ENCODE data around the gene TRIM66. TPM values are rescaled to one million over a fixed set of nuclear protein-coding genes. Genes with fewer than 3 reads are reported as not detected.

The TRIM66 gene
- total and polyA plus RNA-seq, 10 of the 15 experiments (the other 5 are each of a cell fraction or from before 2014, with no cell fraction given), result 1.7 to 14.5 (median 7.4) TPM

DNA sequence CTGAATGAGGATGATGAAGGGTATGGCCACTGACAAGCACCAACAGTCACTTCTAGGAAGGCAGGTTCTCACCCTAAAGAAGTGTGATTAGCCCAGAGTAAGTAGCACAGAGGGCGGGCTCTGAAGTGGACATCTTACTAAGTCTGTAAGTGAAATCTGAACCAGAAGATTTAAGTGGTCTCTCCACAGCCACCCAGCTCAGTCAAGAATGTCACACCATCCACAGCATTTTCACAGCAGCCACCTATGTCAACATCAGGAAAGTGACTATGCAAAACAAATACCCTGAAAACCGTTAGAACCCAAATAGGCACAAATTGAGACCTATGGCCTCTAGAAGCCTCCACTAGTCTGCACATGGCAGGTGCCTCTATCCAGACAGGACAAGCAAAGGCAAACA, 65.4 kb downstream of the TRIM66 start:
- no peak overlapping the region for H3K9ac ChIP-seq (ENCODE audit: control insufficient read depth, insufficient read depth, low read length)
- H4K20me1 ChIP-seq (ENCODE audit: control insufficient read depth, insufficient read depth), result no peaks in the 10 kb centered on the region
- H3K9me3 ChIP-seq (replicated peaks; ENCODE audit: control insufficient read depth, insufficient read depth, low read length), result no peaks in the 10 kb centered on the region
- no peak overlapping the region for H2AFZ ChIP-seq (ENCODE audit: control insufficient read depth, low read depth, low read length)
- in situ Hi-C loops (cut with MboI) (no loop called here), intact Hi-C loops (cut with micrococcal nuclease; ENCODE audit: unreplicated experiment) (no loop called here)
- no peaks in the 10 kb centered on the region for H3K27me3 ChIP-seq (replicated peaks in 1 of 2; ENCODE audit: control insufficient read depth in 2 of 2, insufficient read depth in 2 of 2, low read length in 1 of 2)
- SMC1A ChIA-PET (ENCODE audit: uncharacterized antibody, unreplicated experiment), result interaction anchor here (0.6 kb wide), 1 partner anchor 12 kb away, joined by 3 read pairs; no protein-coding TSS in a partner anchor
- no peak overlapping the region for H3K4me3 ChIP-seq
- no peak for DNase-seq (ENCODE audit: low read depth, low spot score)
- 53% methylated on average over 2 of the region's 2 CpGs for WGBS (ENCODE audit: insufficient coverage, insufficient replicate concordance, low lambda C conversion rate, missing lambda C conversion rate)
- POLR2A ChIA-PET, result no interaction called here
- FAIRE-seq, result no peak
- TSS peak; percentile 36 for BruUV-seq (replicated peaks)
- CTCF ChIA-PET, result no interaction called here
- peaks cover 6 to 16% of the 10 kb centered on the region in 2 experiments for H3K36me3 ChIP-seq (ENCODE audit: control insufficient read depth in 2 of 2, insufficient read depth in 2 of 2, low read length in 1 of 2)
- no peaks in the 10 kb centered on the region for H3K4me1 ChIP-seq (ENCODE audit: control insufficient read depth, insufficient read depth, low read length)
- RAD21 ChIA-PET (ENCODE audit: unreplicated experiment), result no interaction called here
- no peak overlapping the region for H3K27ac ChIP-seq (ENCODE audit: control insufficient read depth, insufficient read depth)
- no peaks in the 10 kb centered on the region for H3K79me2 ChIP-seq (ENCODE audit: control insufficient read depth, insufficient read depth, low read length)
- no peak for ATAC-seq
- TF ChIP-seq SMAD5 (IDR thresholded peaks at IDR 0.05; ENCODE audit: low read depth) (no peak), MYB (IDR thresholded peaks at IDR 0.05; ENCODE audit: borderline replicate concordance, low read depth, low read length) (no peak), GATAD2B (conservative IDR thresholded peaks at IDR 0.05; ENCODE audit: low read depth) (no peak), NFXL1 (IDR thresholded peaks at IDR 0.05; ENCODE audit: borderline replicate concordance) (no peak), RBBP5 (conservative IDR thresholded peaks at IDR 0.05) (no peak), CHD4 (IDR thresholded peaks at IDR 0.05) (no peak), CBFB (IDR thresholded peaks at IDR 0.05; ENCODE audit: low read depth) (no peak), RELA (IDR thresholded peaks at IDR 0.05; ENCODE audit: borderline replicate concordance, partially characterized antibody) (no peak)
- TF ChIP-seq, protein P1, sequence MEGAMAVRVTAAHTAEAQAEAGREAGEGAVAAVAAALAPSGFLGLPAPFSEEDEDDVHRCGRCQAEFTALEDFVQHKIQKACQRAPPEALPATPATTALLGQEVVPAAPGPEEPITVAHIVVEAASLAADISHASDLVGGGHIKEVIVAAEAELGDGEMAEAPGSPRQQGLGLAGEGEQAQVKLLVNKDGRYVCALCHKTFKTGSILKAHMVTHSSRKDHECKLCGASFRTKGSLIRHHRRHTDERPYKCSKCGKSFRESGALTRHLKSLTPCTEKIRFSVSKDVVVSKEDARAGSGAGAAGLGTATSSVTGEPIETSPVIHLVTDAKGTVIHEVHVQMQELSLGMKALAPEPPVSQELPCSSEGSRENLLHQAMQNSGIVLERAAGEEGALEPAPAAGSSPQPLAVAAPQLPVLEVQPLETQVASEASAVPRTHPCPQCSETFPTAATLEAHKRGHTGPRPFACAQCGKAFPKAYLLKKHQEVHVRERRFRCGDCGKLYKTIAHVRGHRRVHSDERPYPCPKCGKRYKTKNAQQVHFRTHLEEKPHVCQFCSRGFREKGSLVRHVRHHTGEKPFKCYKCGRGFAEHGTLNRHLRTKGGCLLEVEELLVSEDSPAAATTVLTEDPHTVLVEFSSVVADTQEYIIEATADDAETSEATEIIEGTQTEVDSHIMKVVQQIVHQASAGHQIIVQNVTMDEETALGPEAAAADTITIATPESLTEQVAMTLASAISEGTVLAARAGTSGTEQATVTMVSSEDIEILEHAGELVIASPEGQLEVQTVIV (IDR thresholded peaks at IDR 0.05; ENCODE audit: borderline replicate concordance, partially characterized antibody), result no peak
- TF ChIP-seq, protein P2, sequence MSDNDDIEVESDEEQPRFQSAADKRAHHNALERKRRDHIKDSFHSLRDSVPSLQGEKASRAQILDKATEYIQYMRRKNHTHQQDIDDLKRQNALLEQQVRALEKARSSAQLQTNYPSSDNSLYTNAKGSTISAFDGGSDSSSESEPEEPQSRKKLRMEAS (IDR thresholded peaks at IDR 0.05; ENCODE audit: low read depth, low read length), result no peak
- TF ChIP-seq, protein P3, sequence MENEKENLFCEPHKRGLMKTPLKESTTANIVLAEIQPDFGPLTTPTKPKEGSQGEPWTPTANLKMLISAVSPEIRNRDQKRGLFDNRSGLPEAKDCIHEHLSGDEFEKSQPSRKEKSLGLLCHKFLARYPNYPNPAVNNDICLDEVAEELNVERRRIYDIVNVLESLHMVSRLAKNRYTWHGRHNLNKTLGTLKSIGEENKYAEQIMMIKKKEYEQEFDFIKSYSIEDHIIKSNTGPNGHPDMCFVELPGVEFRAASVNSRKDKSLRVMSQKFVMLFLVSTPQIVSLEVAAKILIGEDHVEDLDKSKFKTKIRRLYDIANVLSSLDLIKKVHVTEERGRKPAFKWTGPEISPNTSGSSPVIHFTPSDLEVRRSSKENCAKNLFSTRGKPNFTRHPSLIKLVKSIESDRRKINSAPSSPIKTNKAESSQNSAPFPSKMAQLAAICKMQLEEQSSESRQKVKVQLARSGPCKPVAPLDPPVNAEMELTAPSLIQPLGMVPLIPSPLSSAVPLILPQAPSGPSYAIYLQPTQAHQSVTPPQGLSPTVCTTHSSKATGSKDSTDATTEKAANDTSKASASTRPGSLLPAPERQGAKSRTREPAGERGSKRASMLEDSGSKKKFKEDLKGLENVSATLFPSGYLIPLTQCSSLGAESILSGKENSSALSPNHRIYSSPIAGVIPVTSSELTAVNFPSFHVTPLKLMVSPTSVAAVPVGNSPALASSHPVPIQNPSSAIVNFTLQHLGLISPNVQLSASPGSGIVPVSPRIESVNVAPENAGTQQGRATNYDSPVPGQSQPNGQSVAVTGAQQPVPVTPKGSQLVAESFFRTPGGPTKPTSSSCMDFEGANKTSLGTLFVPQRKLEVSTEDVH (IDR thresholded peaks at IDR 0.05; ENCODE audit: low read depth, partially characterized antibody), result no peak
- H3K4me2 ChIP-seq (ENCODE audit: control insufficient read depth, insufficient read depth), result no peak overlapping the region

Measured in GM12878 (cell line).